ENCODE data around the gene ARL15.

DNA sequence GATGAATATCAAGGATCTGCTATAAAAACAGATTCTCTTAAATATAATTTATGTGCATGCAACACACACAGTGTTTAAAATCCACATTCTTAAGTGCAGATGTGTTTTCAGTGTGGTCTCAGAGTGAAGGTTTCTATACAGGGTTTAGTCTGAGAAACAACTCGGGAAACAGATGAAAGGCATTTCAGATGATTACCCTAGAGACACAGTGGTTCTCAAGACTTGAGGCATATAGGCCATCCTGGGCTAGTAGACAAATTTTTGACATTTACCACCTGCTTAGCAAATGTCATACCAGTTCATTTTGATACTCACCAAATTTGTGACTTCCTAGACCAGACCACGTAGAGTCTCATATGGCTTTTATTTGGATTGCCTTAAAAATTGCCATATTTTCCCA is 216.5 kb downstream of the ARL15 start:
- TF ChIP-seq GATA2 (IDR thresholded peaks at IDR 0.05; ENCODE audit: low read depth, low read length) (no peak), GATA3 (IDR thresholded peaks at IDR 0.05; ENCODE audit: low read depth, low read length) (no peak)

All from SH-SY5Y (cell line).